ENCODE results near the gene CALML6. TPM values are rescaled to one million over a fixed set of nuclear protein-coding genes. Genes with fewer than 3 reads are reported as not detected.

Gene CALML6
- total RNA-seq, 2 experiments from 2014 or later = 0.47 to 0.76 TPM

GRCh38 chr1:1903224-1903623, 11.8 kb upstream of the CALML6 start:
- intact Hi-C loops (cut with micrococcal nuclease) = no loop called here
- H3K36me3 Mint-ChIP-seq (ENCODE audit: low read depth) = no peaks in the 10 kb centered on the region
- POLR2A ChIA-PET = no interaction called here
- peaks cover 11% of the 10 kb centered on the region for H3K4me1 Mint-ChIP-seq (ENCODE audit: low read depth)
- no peak overlapping the region for H3K27ac Mint-ChIP-seq
- no peak for TF ChIP-seq CTCF (IDR thresholded peaks at IDR 0.05)
- DNase-seq (no peak), ATAC-seq (no peak)
- H3K27me3 Mint-ChIP-seq = peaks cover 2% of the 10 kb centered on the region
- CTCF ChIA-PET = no interaction called here
- no peak overlapping the region for H3K4me3 Mint-ChIP-seq
- H3K9me3 Mint-ChIP-seq = no peaks in the 10 kb centered on the region

- Mint-ChIP-seq H3K4me3 (peak overlapping the region; percentile 14), H3K27ac (no peak overlapping the region), H3K36me3 (ENCODE audit: low read depth) (no peaks in the 10 kb centered on the region), H3K9me3 (no peaks in the 10 kb centered on the region), H3K4me1 (ENCODE audit: low read depth) (peaks cover 13% of the 10 kb centered on the region), H3K27me3 (no peaks in the 10 kb centered on the region)
- ChIA-PET CTCF (interaction anchor here (0.5 to 5.4 kb wide), 33 partner anchors 11 to 300 kb away, joined by 3 to 80 read pairs (median 5); no protein-coding TSS in a partner anchor), POLR2A (interaction anchor here (0.6 to 1.7 kb wide), 7 partner anchors 11 to 182 kb away, joined by 3 to 5 read pairs (median 3); partner anchors contain the start of gene CDK11A)
- peak; percentile 41 for ATAC-seq
- peak; percentile 80 for DNase-seq
- intact Hi-C loops (cut with micrococcal nuclease) = no loop called here
- TF ChIP-seq CTCF (IDR thresholded peaks at IDR 0.05) = peak; percentile 96
Observed at GRCh38 chr1:1906185-1907097, 8.6 kb upstream of the CALML6 start.

DNA sequence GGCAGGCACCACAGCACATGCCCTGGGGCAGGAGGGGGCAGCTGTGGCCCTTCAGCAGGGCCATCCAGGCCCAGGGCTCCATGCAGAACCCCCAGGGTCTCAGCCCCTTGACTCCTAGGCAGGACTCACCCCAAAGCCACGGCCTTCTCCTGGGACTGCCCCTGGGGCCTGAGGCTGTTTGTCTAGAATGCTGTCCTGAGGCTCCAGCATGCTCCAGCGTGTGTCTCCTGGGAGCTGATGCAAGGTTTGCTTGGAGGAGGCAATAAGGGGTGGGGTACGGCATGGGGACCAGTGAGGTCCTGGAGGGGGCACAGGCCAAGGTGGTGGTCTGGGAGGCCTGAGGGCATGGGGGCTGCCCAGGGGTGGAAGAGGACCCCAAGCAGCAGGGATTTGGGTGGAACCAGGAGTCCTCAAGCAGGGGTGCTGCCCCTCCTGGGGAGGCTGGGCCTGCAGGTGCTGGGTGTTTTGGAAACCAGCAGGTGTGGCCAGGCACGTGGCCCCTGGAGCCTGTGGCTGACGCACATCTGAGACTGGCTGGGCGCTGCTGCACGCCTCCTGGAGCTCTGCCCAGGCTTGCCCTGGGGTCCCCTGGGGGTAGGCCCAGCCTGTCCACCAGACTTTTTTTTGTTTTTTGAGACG, 7.8 kb upstream of the CALML6 start:
- TF ChIP-seq CTCF (IDR thresholded peaks at IDR 0.05) = no peak
- H3K27me3 Mint-ChIP-seq = no peaks in the 10 kb centered on the region
- DNase-seq (peak; percentile 39), ATAC-seq (no peak)
- H3K9me3 Mint-ChIP-seq = no peaks in the 10 kb centered on the region
- H3K27ac Mint-ChIP-seq = no peak overlapping the region
- ChIA-PET CTCF (interaction anchor here (1.3 to 5.4 kb wide), 9 partner anchors 11 to 137 kb away, joined by 4 to 80 read pairs (median 18); no protein-coding TSS in a partner anchor), POLR2A (interaction anchor here (1.2 to 1.7 kb wide), 3 partner anchors 9 to 18 kb away, joined by 3 to 6 read pairs (median 4); no protein-coding TSS in a partner anchor)
- H3K4me1 Mint-ChIP-seq (ENCODE audit: low read depth) = peaks cover 13% of the 10 kb centered on the region
- no peaks in the 10 kb centered on the region for H3K36me3 Mint-ChIP-seq (ENCODE audit: low read depth)
- intact Hi-C loops (cut with micrococcal nuclease) = no loop called here
- no peak overlapping the region for H3K4me3 Mint-ChIP-seq

- ATAC-seq (no peak), DNase-seq (peak; percentile 42)
- H3K4me1 Mint-ChIP-seq (ENCODE audit: low read depth) = peaks cover 13% of the 10 kb centered on the region
- intact Hi-C loops (cut with micrococcal nuclease) = no loop called here
- peak overlapping the region; percentile 42 for H3K27ac Mint-ChIP-seq
- H3K4me3 Mint-ChIP-seq = peak overlapping the region; percentile 66
- H3K36me3 Mint-ChIP-seq (ENCODE audit: low read depth) = no peaks in the 10 kb centered on the region
- TF ChIP-seq CTCF (IDR thresholded peaks at IDR 0.05) = no peak
- H3K27me3 Mint-ChIP-seq = no peaks in the 10 kb centered on the region
- POLR2A ChIA-PET = interaction anchor here (1.0 to 1.7 kb wide), 7 partner anchors 9 to 132 kb away, joined by 3 to 9 read pairs (median 6); no protein-coding TSS in a partner anchor
- H3K9me3 Mint-ChIP-seq = no peaks in the 10 kb centered on the region
- CTCF ChIA-PET = interaction anchor here (0.6 to 5.4 kb wide), 17 partner anchors 9 to 142 kb away, joined by 3 to 80 read pairs (median 4); partner anchors contain the start of gene TMEM52
Observed at GRCh38 chr1:1908506-1908791, 6.6 kb upstream of the CALML6 start.
